ENCODE data around the gene DLG1.

DNA sequence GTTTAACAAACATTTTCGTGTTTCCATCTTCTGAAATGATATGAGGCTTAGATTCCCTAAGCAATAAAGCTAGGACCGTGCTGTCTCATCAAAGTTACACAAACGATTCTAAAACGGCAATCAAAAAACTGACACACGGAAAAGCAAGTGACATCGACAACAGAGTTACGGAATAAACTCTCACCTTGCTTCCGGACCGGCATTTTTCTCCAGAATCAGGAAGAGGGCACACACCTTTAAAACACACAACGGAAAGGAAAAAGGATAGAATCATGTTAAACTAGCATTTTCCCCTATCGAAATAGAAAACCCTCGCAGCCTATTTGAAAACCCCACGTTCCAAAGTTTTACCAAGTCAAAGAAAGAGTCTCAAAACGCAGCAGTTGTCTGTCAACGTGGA, 1.4 kb downstream of the DLG1 start:
- TF ChIP-seq, protein P1, sequence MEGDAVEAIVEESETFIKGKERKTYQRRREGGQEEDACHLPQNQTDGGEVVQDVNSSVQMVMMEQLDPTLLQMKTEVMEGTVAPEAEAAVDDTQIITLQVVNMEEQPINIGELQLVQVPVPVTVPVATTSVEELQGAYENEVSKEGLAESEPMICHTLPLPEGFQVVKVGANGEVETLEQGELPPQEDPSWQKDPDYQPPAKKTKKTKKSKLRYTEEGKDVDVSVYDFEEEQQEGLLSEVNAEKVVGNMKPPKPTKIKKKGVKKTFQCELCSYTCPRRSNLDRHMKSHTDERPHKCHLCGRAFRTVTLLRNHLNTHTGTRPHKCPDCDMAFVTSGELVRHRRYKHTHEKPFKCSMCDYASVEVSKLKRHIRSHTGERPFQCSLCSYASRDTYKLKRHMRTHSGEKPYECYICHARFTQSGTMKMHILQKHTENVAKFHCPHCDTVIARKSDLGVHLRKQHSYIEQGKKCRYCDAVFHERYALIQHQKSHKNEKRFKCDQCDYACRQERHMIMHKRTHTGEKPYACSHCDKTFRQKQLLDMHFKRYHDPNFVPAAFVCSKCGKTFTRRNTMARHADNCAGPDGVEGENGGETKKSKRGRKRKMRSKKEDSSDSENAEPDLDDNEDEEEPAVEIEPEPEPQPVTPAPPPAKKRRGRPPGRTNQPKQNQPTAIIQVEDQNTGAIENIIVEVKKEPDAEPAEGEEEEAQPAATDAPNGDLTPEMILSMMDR (conservative IDR thresholded peaks at IDR 0.05; ENCODE audit: low read length) = no peak
- no peak for TF ChIP-seq EZH2phosphoT487 (IDR thresholded peaks at IDR 0.05; ENCODE audit: borderline replicate concordance, low read depth, low read length)
